Ramos (cell line): Measurements from ENCODE around the gene ANAPC13.

Source experiments
- in situ Hi-C: fragments of 300-500 bp; cut with MboI; formaldehyde crosslinking; loops from one replicate; pipeline ENCODE4 v1.14.3; 2022; ENCODE audit warnings: low sequenced_read_pairs; ENCODE audit not compliant: unreplicated experiment

ANAPC13 gene

DNA sequence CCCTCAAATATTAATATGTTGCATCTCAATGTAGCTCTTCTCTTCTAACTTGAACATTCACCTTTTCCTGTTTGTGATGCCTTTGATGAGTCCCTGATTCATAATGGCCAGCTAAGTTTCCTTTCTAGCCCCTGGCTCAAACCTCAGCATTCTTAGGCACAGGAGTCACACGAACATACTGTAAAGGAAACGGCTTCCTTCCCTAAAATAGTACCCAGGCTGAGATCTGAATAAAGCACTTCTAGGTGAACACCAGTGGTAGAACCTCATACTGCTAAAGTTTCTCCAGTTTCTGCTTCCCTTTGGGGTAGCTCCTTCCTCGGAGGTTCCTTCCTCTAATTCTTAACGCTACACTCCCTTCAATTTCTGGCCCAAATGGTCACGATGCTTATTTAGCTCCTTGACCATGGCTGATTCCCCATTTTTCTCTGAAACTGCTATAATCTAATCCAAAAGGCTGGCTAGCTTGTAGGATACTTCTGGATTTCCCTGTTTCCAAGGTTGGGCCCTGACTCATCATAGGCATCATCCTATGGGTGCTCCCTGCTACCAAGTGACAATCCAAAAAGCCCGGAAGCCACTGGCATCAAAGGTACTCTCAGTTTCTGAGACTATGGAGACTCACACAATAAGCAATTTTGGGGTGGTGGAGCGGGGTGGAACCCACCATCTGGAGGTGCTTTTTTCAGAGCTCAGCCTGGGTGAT lies 2.4 kb downstream of the ANAPC13 start:
- in situ Hi-C loops: no loop called here

GRCh38 chr3:134482622-134483021 lies 3.2 kb downstream of the ANAPC13 start:
- in situ Hi-C loops: no loop called here

DNA sequence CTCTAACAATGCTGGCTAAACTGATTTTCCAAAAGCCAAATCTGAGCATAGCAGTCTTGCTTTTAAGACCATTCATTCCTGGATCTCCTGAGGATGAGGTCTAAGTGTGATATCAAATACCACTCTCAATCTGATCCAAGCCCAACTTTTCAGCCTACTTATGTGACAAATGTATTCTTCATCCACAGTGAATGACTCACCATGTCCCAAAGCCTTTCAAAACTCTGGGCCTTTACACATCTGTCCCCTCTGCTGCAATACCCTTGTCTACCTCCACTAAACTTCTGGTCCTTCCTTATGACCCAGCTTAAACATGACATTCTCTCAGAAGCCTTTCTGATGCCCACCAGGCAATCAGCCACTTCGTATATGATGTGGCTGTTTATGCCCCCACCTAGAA lies 4.6 kb downstream of the ANAPC13 start:
- in situ Hi-C loops: no loop called here

DNA sequence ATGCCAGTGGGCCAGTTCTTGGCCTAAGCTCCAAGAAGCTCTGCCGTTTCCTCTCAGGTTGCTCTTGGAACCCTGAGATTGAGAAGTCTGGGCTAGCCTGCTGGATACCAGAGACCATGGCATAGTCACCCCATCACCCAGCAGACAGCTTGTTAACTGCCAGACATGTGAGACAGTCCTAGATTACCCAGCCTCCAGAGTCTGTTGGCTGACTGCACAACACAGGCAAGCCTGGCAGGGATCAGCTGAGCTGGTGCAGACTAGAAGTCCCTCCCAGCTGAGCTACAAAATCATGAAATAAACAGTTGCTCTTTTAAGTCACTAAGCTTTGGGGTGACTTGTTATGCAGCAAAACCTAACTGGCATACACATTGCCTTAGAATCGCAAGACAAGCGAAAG lies 5.2 kb downstream of the ANAPC13 start:
- in situ Hi-C loops: no loop called here

- in situ Hi-C loops: no loop called here
Observed at GRCh38 chr3:134477938-134478337, 7.8 kb downstream of the ANAPC13 start.

GRCh38 chr3:134477002-134477401 lies 8.8 kb downstream of the ANAPC13 start:
- in situ Hi-C loops: no loop called here

DNA sequence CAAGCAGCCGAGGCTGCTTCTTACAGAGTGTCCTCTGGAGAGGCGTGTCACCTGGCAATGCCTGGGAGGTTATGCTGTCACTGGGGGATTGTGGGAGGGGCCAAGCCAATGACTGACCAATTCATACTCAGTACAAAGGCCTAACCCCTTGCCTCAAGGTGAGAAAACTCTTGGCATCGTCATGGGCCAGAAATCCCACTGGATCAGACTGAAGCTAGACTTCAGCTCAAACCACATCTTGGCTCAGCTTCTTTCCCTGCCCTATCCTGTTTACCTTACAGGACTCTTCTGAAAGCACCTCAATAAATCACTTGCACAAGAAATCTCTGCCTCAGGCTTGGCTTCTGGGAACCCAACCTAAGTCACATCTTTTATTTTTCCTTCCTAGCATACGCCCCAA lies 9.5 kb downstream of the ANAPC13 start:
- in situ Hi-C loops: no loop called here

DNA sequence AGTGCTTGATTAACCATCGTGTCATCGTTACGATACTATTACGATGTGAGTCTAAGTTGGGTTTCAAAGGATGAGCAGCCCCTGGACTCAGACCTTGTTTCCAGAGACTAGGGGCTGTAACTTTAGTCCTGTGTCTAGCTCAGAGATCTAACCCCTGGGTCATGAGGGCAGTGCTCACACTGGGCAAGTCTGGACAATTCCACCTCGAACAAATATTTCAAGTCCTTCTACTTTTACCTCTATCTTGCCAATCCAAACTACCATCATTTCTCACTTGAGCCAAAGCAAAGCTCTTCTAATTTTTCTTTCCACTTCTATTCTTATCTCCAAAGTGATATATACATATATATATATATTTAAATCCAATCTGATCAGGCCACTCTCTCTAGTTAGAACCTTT lies 10.8 kb downstream of the ANAPC13 start:
- in situ Hi-C loops: loop anchor here (5.0 kb wide), 1 partner anchor 168 kb away; no protein-coding TSS in a partner anchor

DNA sequence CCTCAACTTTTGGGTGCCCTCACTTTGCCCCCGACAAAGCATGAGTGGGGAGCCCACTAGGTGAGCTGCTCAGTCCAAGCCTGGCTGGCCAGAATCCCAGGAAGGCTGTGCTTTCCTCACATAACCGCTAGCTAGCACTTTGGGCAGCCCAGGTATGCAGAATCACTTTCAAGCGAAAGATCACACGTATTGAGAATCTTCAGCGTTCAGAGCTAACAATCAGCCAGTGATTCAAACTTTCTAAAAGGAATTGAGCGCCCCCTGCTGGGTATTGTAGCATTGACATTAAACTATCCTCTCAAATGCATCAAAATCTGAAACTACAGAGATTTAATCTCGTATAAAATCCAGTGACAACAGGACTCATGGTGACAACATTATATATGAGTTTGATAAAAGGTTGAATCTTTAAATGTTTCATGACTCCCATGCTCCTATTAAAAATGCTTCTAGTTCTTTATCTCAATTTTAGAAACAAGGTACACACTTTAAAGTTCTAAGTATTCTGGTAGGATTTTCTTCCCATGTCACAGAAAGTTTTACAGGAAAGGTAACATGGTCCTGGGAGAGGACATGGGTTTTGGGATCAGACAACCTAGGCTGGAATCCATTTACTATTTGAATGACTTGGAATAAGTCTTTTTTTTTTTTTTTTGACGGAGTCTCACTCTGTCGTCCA lies 11.8 kb downstream of the ANAPC13 start:
- in situ Hi-C loops: loop anchor here (5.0 kb wide), 1 partner anchor 167 kb away; no protein-coding TSS in a partner anchor

- in situ Hi-C loops: loop anchor here (5.0 kb wide), 1 partner anchor 166 kb away; no protein-coding TSS in a partner anchor
Observed at GRCh38 chr3:134472831-134473230, 13.0 kb downstream of the ANAPC13 start.

DNA sequence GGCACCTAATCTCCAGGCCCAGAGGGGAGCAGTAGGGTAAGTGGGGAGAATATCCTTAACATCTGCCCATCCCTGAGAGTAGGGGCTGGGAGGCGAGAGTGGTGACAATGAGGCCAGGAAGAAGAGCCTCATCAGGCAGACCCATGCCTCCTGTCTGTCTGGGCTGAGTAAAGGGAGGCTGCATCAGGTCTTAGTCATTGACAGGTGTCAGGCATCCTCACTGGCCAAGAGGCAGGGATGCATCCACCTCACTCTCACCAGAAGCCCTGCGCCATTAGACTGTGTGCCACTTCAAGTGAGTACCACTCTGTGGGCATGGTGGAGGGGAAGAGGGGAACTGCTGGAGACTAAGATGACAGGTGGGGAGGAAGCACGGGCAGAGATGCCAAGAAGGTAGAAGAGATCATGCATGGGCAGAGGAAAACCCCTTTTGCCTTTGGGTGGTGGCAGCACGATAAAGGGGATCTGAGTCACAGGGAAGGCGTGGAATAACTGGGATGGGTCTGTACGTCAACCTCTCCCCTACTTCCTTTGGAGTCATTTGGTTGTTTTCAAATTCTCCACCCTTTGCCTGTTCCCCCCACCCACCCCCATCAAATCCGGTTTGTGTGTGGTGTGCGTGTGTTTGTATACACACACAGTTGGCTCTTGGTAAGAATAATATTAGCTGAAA lies 14.1 kb downstream of the ANAPC13 start:
- in situ Hi-C loops: loop anchor here (5.0 kb wide), 1 partner anchor 164 kb away; no protein-coding TSS in a partner anchor

- in situ Hi-C loops: no loop called here
Observed at GRCh38 chr3:134468519-134468918, 17.3 kb downstream of the ANAPC13 start.

- in situ Hi-C loops: no loop called here
Observed at GRCh38 chr3:134466331-134466730, 19.5 kb downstream of the ANAPC13 start.

- in situ Hi-C loops: no loop called here
Observed at GRCh38 chr3:134464689-134465365, 21.0 kb downstream of the ANAPC13 start.

DNA sequence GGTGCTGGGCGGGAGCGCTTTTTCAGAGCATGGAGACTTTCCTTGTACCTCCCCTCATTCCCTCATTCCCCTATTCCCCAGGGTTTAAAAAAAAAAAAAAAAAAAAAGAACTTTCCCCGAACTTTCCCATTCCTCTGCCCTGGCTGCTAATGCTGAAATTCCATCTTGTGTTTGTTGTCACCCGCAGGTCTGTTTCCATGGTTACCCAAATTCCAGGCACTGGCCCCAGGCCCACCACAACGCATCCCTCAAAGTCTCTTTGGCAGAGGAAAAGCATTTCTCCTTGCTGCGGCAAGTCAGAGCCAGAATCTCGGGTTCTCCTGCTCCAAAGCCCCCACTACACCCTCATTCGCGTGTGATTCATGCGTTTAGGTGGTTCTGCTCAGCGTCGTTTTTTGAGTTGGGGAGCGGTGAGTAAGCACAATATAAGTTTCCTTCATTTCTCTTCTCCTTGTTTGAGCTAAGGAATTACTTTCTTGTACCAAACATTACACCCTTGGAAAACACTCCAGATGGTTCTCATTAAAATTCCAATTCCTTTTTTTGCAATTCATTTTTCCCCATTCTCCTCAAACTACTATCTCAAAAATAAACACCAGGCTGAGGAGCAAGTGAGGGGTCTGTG lies 21.6 kb downstream of the ANAPC13 start:
- in situ Hi-C loops: no loop called here

DNA sequence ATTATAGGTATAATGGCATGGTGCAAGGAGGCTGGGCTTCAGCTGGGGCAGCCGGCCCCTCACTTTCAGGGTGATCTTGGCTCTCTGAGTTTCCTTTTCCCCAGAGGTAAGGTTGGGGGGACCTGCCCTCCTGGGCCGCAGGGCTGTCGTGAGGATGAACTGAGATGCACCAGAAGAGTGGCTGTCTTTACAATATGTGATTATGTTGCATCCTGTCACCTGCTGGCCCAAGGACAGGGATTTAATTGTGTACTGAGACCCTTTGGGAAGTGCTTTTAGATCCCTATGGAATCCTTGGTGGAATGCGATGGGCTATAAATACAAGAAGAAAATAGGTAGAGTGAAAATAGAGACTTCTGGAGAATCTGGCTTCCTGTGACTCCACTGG lies 22.1 kb downstream of the ANAPC13 start:
- in situ Hi-C loops: no loop called here

GRCh38 chr3:134462331-134462941 lies 23.3 kb downstream of the ANAPC13 start:
- in situ Hi-C loops: no loop called here

- in situ Hi-C loops: no loop called here
Observed at GRCh38 chr3:134460965-134461364, 24.8 kb downstream of the ANAPC13 start.

DNA sequence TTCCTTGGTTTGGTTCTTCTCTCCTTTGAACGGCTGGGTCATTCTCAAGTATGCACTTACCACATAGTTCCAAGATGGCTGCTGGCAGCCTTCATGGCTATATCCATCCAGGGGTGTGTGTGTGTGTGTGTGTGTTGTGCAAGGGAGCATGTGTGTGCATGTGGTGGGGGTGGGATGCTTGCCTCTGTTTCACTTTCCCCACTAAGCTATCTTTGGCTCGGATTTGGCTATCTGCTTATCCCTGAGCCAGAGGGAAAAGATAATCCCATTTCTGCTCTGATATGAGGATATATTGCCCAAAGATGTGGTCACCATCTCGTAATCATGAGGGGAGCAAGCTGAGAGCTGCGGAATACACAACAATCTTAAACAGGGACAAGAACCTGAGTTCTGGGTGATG lies 26.2 kb downstream of the ANAPC13 start:
- in situ Hi-C loops: no loop called here
